Suprapubic skin (tissue), 4 donors: Measurements from ENCODE around the gene SUMF1.

Experiments used
- CTCF ChIP-seq, 2 donors: fragments of 200-600 bp in 1 of 2; fragments of 450-650 bp in 1 of 2; sonication (generic) in 1 of 2; IDR thresholded peaks; one replicate each; pipeline ENCODE4 v1.5.1; 2016 to 2019; ENCODE audit warnings: antibody characterized with exemption in 2 of 2, mild to moderate bottlenecking in 1 of 2, moderate library complexity in 1 of 2
- EP300 ChIP-seq: sonication (generic); formaldehyde crosslinking; IDR thresholded peaks from one replicate; pipeline ENCODE4 v1.6.1; 2017; ENCODE audit warnings: antibody characterized with exemption
- POLR2A ChIP-seq, 2 donors: fragments of 450-650 bp; IDR thresholded peaks; one replicate each; pipeline ENCODE4 v1.6.1; 2017; ENCODE audit warnings: antibody characterized with exemption in 2 of 2, mild to moderate bottlenecking in 2 of 2, moderate library complexity in 2 of 2
- POLR2AphosphoS5 ChIP-seq, 3 donors: sonication (generic); formaldehyde crosslinking; IDR thresholded peaks; one replicate each; pipeline ENCODE4 v1.6.1; 2017; ENCODE audit warnings: antibody characterized with exemption in 3 of 3

- no peak for TF ChIP-seq CTCF (IDR thresholded peaks at IDR 0.05)
- TF ChIP-seq EP300: no peak
- TF ChIP-seq POLR2A (IDR thresholded peaks at IDR 0.05): no peak
- TF ChIP-seq POLR2AphosphoS5 (IDR thresholded peaks at IDR 0.05): no peak
These were observed 145.3 kb downstream of the SUMF1 start for GRCh38 chr3:4321732-4322131.
